A673 (cell line): ENCODE data around the gene INPPL1. TPM values are rescaled to one million over a fixed set of nuclear protein-coding genes. Genes with fewer than 3 reads are reported as not detected.
"Not testable (repeated sequence)": the region's sequence is repeated elsewhere in the genome, so short reads cannot be mapped to it uniquely, and the experiment has no call there.

ENCODE experiments used
- BruUV-seq: library from RNA; stranded (reverse); fragments of 400-500 nt; replicated peaks from 2 replicates; lab custom pipeline; 2021; lab: Mats Ljungman, UMichigan
- CTCF ChIA-PET: fragments of 300-600 bp; sonication (Branson Sonifier 250); formaldehyde crosslinking; loops from one replicate; lab custom pipeline; 2022; ENCODE audit warnings: antibody characterized with exemption; lab: Charles Lee
- POLR2A ChIA-PET: fragments of 300-600 bp; sonication (Branson Sonifier 250); formaldehyde crosslinking; loops from one replicate; lab custom pipeline; 2022; ENCODE audit warnings: antibody characterized with exemption; ENCODE audit not compliant: low non-redundant PET; lab: Charles Lee
- DNase-seq: peaks from one replicate; pipeline ENCODE4 v3.0.0-alpha.2; 2015; ENCODE audit warnings: low spot score
- H3K27ac ChIP-seq: fragments of 200-600 bp; sonication (generic); 2 replicates; pipeline ENCODE4 v1.5.1; 2016; ENCODE audit warnings: mixed run types, low read depth, mild to moderate bottlenecking, mixed read lengths, antibody characterized with exemption, low read length; ENCODE audit not compliant: poor library complexity, severe bottlenecking
- H3K27me3 ChIP-seq: fragments of 200-600 bp; sonication (generic); replicated peaks from 2 replicates; pipeline ENCODE4 v1.6.1; 2017; ENCODE audit warnings: mixed run types, low read depth, mild to moderate bottlenecking, mixed read lengths, antibody characterized with exemption, low read length; ENCODE audit not compliant: insufficient read depth, poor library complexity
- H3K36me3 ChIP-seq: fragments of 200-600 bp; sonication (generic); 2 replicates; pipeline ENCODE4 v1.6.1; 2016; ENCODE audit warnings: mixed run types, mild to moderate bottlenecking, mixed read lengths, antibody characterized with exemption, low read length; ENCODE audit not compliant: insufficient read depth, poor library complexity, severe bottlenecking
- H3K4me1 ChIP-seq: fragments of 200-600 bp; sonication (generic); 2 replicates; pipeline ENCODE4 v1.6.1; 2017; ENCODE audit warnings: mixed run types, mild to moderate bottlenecking, mixed read lengths, antibody characterized with exemption, low read length; ENCODE audit not compliant: insufficient read depth, poor library complexity, severe bottlenecking
- H3K4me3 ChIP-seq: fragments of 200-600 bp; sonication (generic); 2 replicates; pipeline ENCODE4 v1.5.1; 2016; ENCODE audit warnings: low read depth, mixed run types, mild to moderate bottlenecking, mixed read lengths, low read length; ENCODE audit not compliant: poor library complexity, severe bottlenecking
- H3K9me3 ChIP-seq: fragments of 200-600 bp; sonication (generic); 2 replicates; pipeline ENCODE4 v1.6.1; 2016; ENCODE audit warnings: mixed run types, low read depth, mild to moderate bottlenecking, mixed read lengths, antibody characterized with exemption, low read length; ENCODE audit not compliant: poor library complexity, severe bottlenecking
- EZH2 ChIP-seq: fragments of 200-600 bp; sonication (generic); IDR thresholded peaks from 2 replicates; pipeline ENCODE4 v1.6.1; 2017; ENCODE audit warnings: borderline replicate concordance, low read depth, mild to moderate bottlenecking, mixed read lengths, antibody characterized with exemption, low read length; ENCODE audit not compliant: poor library complexity, severe bottlenecking
- intact Hi-C: fragments of 100-400 bp; cut with micrococcal nuclease; formaldehyde crosslinking; loops from one replicate; pipeline ENCODE4 v1.10.0; 2022; ENCODE audit not compliant: unreplicated experiment
- total RNA-seq: library from RNA; stranded (reverse); gene quantifications from 2 replicates; pipeline ENCODE4 v1.2.3, GENCODE V29; 2021
- TF ChIP-seq, protein P1 (sequence below): fragments of 300-800, 200-600 bp; sonication (generic); conservative IDR thresholded peaks from 2 replicates; pipeline ENCODE4 v1.5.1; 2017; ENCODE audit warnings: low read depth, mild to moderate bottlenecking, antibody characterized with exemption, low read length, moderate library complexity, mixed read lengths

The INPPL1 gene
- total RNA-seq, 1 experiment from 2014 or later = 104 TPM

- BruUV-seq = no TSS peak
- TF ChIP-seq, protein P1, sequence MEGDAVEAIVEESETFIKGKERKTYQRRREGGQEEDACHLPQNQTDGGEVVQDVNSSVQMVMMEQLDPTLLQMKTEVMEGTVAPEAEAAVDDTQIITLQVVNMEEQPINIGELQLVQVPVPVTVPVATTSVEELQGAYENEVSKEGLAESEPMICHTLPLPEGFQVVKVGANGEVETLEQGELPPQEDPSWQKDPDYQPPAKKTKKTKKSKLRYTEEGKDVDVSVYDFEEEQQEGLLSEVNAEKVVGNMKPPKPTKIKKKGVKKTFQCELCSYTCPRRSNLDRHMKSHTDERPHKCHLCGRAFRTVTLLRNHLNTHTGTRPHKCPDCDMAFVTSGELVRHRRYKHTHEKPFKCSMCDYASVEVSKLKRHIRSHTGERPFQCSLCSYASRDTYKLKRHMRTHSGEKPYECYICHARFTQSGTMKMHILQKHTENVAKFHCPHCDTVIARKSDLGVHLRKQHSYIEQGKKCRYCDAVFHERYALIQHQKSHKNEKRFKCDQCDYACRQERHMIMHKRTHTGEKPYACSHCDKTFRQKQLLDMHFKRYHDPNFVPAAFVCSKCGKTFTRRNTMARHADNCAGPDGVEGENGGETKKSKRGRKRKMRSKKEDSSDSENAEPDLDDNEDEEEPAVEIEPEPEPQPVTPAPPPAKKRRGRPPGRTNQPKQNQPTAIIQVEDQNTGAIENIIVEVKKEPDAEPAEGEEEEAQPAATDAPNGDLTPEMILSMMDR = no peak
- no peak for TF ChIP-seq EZH2
- no peaks in the 10 kb centered on the region for H3K9me3 ChIP-seq
- H3K36me3 ChIP-seq = no peaks in the 10 kb centered on the region
- H3K4me1 ChIP-seq = no peaks in the 10 kb centered on the region
- DNase-seq = no peak
- H3K27ac ChIP-seq = no peak overlapping the region
- intact Hi-C loops = no loop called here
- POLR2A ChIA-PET = no interaction called here
- no peak overlapping the region for H3K4me3 ChIP-seq
- no peaks in the 10 kb centered on the region for H3K27me3 ChIP-seq
- CTCF ChIA-PET = no interaction called here
Measured at GRCh38 chr11:72202571-72202970, 22.0 kb upstream of the INPPL1 start.

- Histone ChIP-seq H3K9me3 (no peaks in the 10 kb centered on the region), H3K4me3 (no peak overlapping the region), H3K36me3 (no peaks in the 10 kb centered on the region), H3K27ac (no peak overlapping the region), H3K27me3 (no peaks in the 10 kb centered on the region), H3K4me1 (no peaks in the 10 kb centered on the region)
- CTCF ChIA-PET = no interaction called here
- POLR2A ChIA-PET = no interaction called here
- DNase-seq = no peak
- intact Hi-C loops = no loop called here
- no TSS peak for BruUV-seq
- no peak for TF ChIP-seq EZH2
- TF ChIP-seq, protein P1 = no peak
Measured at GRCh38 chr11:72203163-72203562, 21.4 kb upstream of the INPPL1 start.

- H3K27me3 ChIP-seq = no peaks in the 10 kb centered on the region
- H3K4me3 ChIP-seq = no peak overlapping the region
- no peak overlapping the region for H3K27ac ChIP-seq
- H3K36me3 ChIP-seq = no peaks in the 10 kb centered on the region
- BruUV-seq = no TSS peak
- no peak for DNase-seq
- no peaks in the 10 kb centered on the region for H3K4me1 ChIP-seq
- H3K9me3 ChIP-seq = no peaks in the 10 kb centered on the region
- intact Hi-C loops = no loop called here
- TF ChIP-seq, protein P1 = no peak
- no peak for TF ChIP-seq EZH2
- ChIA-PET POLR2A (no interaction called here), CTCF (no interaction called here)
Measured at GRCh38 chr11:72204886-72205285, 19.7 kb upstream of the INPPL1 start.

DNA sequence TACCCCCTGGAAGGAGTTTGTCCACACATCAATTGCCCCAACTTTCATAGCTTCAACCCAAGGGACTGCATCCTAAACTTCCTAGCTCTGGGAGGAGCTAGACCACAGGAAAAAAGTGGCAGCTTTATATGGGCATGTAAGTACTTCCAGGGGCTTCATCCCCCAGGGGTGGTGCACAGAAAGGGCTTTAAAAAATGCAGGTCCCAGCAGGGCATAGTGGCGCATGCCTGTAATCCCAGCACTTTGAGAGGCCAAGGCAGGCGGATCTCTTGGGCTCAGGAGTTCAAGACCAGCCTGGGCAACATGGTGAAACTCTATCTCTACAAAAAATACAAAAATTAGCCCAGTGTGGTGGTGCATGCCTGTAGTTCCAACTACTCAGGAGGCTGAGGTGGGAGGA is 17.8 kb upstream of the INPPL1 start:
- CTCF ChIA-PET = interaction anchor here (0.7 kb wide), 1 partner anchor 149 kb away, joined by 6 read pairs; no protein-coding TSS in a partner anchor
- H3K36me3 ChIP-seq, H3K9me3 ChIP-seq, H3K27ac ChIP-seq, DNase-seq, H3K4me3 ChIP-seq, H3K27me3 ChIP-seq, H3K4me1 ChIP-seq, BruUV-seq, intact Hi-C loops: not testable (repeated sequence)
- POLR2A ChIA-PET = interaction anchor here (0.6 kb wide), 1 partner anchor 91 kb away, joined by 3 read pairs; no protein-coding TSS in a partner anchor
